ENCODE results near the gene RHOF.
A peak's percentile ranks its signal among the peaks of the same experiment; 100 is the strongest.

Gene RHOF

DNA sequence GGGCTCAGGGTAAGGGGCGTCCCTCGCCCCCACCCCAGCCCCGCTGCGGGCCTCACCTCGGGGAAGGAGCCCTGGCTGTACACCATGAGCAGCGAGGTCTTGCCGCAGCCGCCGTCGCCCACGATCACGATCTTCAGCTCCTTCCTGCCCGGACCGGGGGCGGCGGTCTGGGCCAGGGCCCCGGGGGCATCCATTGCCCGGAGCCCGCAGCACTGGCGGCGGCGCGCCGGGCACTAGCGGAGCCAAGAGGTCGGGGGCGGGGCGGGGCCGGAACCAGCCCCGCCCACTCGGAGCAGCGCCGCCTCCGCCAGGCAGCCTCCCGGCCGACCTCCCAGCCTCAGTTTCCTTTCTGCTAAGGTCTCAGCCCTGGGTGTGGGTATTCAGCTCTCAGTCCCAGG, at the start of gene RHOF:
TSS of gene RHOF (minus strand) at position 249 of the 398 bp plus-strand sequence. CDS start at position 194, 55 bp downstream.
- no peak for DNase-seq

GRCh38 chr12:121839993-121840761, 46.7 kb upstream of the RHOF start:
- DNase-seq: no peak

DNA sequence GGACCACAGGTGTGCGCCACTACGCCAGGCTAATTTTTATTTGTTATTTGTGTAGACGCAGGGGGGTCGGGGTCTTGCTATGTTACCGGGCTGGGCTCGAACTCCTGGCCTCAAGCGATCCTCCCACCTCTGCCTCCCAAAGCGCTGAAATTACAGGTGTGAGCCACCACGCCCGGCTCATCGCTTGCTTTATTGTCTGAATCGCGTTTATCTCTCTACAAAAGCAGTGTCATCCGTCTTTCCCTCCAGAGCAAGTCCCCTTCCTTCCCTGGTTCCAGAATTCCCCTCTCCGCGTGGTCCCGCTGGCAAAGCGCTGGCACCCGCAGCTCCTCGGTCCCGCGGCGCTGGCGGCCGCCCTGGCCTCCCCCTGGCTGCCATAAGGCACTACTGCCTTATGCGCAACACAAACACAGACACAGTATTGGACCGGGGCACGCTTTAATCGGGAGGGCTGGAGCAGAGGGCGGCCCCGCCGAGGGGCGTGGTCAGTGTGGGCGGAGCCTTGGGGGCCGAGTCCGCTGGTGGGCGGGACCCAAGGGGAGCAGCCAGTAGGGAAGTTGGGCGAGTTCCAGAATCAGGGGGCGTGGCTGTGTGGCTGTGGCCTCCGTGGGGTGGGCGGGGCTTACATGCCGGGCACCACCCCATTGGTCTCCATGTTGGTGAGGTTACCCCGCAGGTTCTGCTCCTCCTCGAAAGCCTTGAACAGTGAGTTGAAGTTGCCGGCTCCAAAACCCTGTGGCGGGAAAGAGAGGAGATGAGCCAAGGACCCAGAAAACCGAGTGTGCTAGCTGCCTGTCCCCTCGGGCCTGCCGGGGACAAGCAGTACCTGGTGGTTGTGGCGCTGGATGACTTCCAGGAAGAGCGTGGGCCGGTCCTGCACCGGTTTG, 45.9 kb upstream of the RHOF start:
- DNase-seq: peak; percentile 91

DNA sequence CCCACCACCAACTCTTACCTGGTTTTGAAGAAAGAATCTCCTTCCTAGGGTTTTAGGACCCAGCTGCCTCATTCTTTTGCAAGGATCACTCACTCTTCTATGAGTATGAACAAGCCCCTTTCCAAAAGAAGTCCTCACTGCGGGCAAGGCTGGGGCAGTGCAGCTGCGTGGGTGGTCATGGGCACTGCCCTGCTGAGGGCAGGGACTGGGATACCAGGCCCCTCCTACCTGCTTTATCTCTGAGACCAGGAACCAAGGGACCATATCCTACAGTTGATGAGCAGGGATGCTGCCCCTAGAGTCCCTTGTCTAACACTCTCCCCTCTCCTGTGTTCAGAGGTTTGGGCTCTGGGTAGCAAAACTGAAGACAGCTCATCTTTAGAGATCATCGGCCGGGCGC, 44.6 kb upstream of the RHOF start:
- no peak for DNase-seq

DNA sequence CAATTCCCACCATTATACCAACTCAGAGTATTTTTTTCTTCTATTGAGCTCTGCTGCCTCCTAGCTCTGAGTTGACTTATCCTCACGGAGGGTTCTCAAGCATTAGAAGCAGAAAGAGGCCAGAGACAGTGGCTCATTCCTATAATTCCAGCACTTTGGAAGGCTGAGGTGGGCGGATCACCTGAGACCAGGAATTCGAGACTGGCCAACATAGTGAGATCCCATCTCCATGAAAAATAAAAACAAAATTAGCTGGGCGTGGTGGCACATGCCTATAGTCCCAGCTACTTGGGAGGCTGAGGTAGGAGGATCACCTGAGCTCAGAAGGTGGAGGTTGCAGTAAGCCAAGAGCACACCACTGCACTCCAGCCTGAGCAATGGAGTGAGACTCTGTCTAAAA, 44.2 kb upstream of the RHOF start:
- DNase-seq: no peak

- DNase-seq: no peak
Observed at GRCh38 chr12:121831571-121832245, 38.2 kb upstream of the RHOF start.

GRCh38 chr12:121830588-121831265, 37.2 kb upstream of the RHOF start:
- DNase-seq: no peak

- DNase-seq: no peak
Observed at GRCh38 chr12:121830134-121830533, 36.6 kb upstream of the RHOF start.

DNA sequence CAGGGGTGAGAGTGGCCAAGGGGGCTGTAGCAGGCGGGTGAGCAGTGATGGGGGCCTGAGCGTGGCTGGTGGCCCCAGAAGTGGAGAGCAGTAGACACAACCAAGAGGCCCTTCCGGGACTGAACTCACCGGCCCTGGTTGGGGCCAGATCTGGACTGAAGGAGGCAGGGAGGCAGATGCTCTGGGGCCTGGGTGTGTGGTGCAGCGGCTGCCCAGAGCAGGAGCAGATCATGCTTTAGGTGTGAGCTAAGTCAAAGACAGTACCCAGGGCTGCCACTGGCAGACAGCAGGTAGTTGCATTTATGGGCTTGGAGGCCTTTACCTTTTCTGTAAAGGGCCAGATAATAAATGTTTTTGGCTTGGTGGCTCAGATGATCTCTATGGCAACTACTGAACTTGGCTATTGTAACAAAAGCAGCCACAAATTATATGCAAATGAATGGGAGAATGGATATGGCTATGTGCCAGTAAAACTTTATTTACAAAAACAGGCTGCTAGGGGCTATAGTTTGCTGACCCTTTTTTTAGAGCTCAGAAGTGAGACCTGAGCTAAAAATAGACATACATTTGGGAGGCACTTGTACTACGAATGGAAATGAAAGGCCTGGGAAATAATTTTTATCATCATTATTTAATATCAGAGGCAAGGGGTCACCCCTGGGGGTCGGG, 35.9 kb upstream of the RHOF start:
- DNase-seq: no peak

GRCh38 chr12:121828826-121829225, 35.3 kb upstream of the RHOF start:
- DNase-seq: no peak

DNA sequence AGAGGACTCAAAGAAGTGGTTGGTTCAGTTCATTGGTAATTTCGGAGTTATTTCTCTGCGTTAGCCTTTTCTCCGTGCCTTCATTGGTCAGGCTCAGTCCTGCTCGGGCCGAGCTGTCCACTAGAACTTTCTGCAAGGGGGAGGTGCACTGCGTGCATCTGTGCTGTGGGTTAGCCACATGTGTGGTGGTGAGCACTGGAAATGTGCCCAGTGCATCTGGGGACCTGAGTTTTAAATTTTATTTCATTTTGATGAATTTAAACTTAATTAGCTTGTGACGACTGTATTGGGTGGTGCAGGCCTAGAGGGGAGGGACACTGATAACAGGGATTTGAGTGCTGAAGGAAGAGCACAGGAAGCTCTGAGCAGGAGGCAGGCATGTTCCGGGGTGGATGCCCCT, 34.8 kb upstream of the RHOF start:
- DNase-seq: no peak

DNA sequence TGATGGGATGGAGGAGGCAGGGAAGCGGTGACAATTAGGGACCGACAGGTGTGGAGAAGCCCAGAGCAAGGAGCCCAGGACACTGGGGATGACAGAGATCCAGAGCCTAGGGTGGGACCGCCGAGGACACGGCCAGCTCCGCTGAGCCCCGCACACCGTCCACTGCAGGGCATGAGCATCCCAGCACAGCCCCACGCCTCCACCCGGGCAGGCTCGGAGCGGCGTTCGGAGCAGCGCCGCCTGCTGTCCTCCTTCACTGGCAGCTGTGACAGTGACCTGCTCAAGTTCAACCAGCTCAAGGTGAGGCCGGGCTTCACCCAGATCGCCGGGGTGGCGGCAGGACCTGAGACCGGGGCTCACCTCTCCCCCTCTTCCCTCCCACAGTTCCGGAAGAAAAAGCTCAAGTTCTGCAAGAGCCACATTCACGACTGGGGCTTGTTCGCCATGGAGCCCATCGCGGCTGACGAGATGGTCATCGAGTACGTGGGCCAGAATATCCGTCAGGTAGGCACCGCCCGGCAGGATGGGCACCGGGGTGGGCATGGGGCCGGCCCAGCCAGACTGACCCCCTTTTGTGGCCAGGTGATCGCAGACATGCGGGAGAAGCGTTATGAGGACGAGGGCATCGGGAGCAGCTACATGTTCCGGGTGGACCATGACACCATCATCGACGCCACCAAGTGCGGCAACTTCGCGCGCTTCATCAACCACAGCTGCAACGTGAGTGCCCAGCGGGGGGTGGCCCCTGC, 34.0 kb upstream of the RHOF start:
- no peak for DNase-seq

GRCh38 chr12:121826318-121827150, 33.0 kb upstream of the RHOF start:
- no peak for DNase-seq

DNA sequence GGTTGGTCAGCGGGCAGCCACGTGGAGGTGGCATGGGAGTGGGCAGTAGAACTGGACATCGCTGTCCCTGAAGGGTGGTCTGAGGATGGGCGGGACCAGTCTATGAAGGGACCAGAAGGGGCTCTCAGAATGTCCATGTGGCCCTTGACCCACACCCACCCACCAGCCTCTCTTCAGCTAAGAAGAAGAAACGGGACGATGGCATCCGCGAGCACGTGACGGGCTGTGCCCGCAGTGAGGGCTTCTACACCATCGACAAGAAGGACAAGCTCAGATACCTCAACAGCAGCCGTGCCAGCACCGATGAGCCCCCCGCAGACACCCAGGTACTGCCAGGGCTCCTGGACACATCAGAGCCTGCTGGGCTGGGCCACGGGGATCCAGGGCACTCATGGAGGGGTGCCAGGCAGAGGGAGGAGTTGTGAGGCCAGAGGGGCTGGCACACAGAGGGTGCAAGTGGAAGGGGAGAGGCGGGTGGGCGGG, 31.6 kb upstream of the RHOF start:
- DNase-seq: no peak

DNA sequence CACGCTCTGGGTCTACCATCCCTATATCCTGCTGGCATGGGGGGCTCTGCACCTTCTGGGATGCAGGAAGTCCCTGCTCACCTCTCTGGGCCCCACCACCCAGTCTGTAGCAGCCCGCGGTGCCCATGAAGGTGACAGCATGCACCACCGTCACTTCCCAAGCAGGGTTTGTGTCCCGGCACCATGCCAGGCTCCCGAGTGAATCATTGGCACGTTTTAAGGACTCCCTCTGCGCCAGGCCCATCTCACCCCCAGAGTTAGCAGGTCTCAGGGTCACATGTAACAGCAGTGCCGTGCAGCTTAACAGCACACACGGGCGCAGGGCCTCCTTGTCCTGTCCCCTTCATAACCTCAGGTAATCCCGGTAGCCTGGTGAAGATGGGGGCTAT, 30.2 kb upstream of the RHOF start:
- no peak for DNase-seq

DNA sequence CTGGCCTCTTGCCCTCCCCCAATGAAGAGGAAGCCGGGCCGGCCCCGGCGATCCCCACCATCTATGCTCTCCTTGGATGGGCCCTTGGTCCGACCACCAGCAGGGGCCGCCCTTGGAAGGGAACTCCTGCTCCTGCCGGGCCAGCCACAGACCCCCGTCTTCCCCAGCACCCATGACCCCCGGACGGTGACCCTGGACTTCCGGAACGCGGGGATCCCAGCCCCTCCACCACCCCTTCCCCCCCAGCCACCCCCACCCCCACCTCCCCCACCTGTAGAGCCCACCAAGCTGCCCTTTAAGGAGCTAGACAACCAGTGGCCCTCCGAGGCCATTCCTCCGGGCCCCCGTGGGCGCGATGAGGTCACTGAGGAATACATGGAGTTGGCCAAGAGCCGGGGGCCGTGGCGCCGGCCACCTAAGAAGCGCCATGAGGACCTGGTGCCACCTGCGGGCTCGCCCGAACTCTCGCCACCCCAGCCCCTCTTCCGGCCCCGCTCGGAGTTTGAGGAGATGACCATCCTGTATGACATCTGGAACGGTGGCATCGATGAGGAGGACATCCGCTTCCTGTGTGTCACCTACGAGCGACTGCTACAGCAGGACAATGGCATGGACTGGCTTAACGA, 29.7 kb upstream of the RHOF start:
- no peak for DNase-seq

DNA sequence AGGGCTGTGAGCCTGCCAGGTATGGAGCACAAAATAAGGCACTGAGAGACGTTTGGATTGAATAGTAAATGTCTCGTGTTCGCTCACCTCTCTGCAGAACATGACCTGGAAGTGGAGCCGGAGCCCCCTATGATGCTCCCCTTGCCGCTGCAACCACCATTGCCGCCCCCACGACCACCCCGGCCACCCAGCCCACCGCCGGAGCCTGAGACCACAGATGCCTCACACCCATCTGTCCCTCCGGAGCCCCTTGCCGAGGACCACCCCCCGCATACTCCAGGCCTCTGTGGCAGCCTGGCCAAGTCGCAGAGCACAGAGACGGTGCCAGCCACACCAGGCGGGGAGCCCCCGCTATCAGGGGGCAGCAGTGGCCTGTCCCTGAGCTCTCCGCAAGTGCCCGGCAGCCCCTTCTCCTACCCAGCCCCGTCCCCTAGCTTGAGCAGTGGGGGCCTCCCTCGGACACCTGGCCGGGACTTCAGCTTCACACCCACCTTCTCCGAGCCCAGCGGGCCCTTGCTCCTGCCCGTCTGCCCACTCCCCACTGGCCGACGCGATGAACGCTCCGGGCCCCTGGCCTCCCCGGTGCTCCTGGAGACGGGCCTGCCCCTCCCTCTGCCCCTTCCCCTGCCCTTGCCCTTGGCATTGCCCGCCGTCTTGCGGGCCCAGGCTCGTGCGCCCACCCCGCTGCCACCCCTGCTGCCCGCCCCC, 29.1 kb upstream of the RHOF start:
- no peak for DNase-seq

DNA sequence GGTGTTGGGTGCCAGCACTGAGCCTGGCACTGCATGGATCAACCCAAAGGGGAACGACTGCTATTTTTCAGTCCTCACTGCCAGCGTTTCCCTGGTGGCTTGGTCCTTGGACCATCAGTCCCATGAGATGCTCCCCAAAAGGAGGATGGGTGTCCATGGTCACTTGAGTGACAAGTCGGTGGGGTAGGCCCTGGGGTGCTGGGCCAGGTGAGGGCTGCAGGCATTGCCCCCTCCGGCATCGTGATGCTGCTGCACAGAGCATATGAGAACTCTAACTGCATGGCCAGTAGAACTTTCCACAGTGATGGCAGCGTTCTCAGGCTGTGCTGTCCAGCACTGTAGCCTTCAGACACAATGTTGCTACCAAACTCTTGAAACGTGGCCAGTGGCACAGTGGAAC, 26.6 kb upstream of the RHOF start:
- DNase-seq: no peak

- DNase-seq: no peak
Observed at GRCh38 chr12:121819212-121819949, 25.9 kb upstream of the RHOF start.
